HG02840 (cell line): ENCODE data around the gene RASSF6.
A peak's percentile ranks its signal among the peaks of the same experiment; 100 is the strongest.
"Not testable (repeated sequence)": the region's sequence is repeated elsewhere in the genome, so short reads cannot be mapped to it uniquely, and the experiment has no call there.

Experiments used
- ATAC-seq: cut with Tn5 transposase; IDR thresholded peaks from one replicate; pipeline ENCODE4 v1.9.1; 2021; ENCODE audit warnings: mild to moderate bottlenecking, moderate library complexity, moderate number of reproducible peaks; ENCODE audit not compliant: unreplicated experiment, low FRiP score

Gene RASSF6, protein sequence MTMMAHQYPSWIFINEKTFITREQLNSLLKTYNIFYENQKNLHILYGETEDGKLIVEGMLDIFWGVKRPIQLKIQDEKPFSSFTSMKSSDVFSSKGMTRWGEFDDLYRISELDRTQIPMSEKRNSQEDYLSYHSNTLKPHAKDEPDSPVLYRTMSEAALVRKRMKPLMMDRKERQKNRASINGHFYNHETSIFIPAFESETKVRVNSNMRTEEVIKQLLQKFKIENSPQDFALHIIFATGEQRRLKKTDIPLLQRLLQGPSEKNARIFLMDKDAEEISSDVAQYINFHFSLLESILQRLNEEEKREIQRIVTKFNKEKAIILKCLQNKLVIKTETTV

DNA sequence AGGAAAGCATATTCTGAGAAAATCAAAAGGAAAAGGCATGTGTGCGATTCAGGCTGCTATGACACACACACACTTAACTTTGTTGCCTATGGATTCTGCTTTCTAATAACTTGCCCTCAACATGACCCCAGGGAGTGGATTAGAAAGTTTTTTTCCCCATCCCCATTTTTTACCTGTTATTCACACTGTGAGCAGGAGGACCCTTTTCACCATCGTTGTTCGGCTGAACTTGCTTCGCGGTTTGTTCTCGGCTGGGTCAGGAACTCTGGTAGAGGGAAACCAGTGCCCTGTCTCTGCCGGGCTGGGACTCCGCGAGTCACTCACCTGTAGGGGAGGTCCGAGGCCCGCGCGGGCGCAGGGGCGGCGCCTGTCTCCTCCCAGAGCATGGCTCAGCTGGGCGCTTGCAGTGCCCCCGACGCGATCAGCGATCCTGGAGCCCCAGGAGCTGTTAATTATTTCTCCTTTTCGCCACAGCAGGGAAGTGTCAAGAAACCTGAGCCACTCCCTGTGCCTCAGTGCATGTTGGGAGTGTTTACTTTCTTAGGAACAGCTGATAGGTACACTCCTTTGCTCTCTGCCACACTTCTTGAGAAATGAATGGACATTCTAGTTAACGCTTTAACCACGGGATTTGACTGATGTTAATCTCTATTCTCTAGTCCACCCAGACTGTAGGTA, at the start of gene RASSF6:
TSS of gene RASSF6 (minus strand) at position 322 of the 678 bp plus-strand sequence. CDS start 8,641 bp downstream, outside the sequence.
- ATAC-seq, result peak; percentile 90

DNA sequence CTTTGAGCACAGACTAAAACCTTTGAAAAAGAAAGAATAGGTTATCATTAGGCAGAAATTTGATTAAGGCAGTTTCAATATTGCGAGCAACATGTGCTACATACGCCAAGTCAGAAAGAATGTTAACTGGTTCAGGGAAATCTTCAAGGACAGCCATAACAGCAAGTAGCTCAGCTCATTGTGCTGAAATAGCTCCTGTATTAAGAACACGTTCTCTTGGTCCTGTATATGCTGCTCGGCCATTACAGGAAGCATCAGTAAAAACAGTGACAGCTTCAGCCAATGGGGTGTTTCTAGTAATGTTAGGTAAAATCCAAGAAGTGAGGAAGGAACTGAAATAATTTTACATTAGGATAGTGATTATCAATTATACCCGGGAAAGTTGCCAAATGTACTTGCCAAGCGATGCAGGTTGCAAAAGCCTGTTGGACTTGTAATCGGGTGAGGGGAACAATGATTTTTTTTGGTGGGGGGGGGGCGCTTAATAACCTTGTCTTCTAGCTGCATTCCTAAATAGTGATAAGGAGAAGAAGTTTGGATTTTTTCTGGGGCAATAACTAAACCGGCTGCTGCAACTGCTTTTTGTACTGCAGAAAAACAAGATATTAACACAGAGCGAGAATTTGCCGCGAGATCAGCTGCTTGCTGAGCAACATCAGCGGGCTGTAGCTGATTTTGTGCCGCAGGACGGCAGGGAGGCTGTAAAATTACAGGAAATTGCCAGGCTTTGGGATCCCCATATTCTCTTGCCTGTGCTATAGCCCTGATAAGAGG, 49.4 kb upstream of the RASSF6 start:
- ATAC-seq, result no peak

DNA sequence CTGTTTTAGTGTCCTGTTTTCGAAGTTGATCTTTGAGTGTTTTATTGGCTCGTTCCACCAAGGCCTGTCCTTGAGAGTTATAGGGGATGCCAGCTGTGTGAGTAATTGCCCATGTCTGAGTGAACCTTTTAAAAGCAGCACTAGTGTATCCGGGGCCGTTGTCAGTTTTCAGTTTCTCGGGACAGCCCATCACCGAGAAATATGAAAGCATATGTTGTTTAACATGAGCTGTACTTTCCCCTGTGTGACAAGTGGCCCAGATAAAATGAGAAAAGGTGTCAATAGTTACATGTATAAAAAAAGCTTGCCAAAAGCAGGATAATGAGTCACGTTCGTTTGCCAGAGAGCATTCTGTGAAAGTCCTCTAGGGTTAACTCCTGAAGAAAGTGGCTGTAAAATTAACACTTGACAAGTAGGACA, 48.6 kb upstream of the RASSF6 start:
- ATAC-seq, result no peak

DNA sequence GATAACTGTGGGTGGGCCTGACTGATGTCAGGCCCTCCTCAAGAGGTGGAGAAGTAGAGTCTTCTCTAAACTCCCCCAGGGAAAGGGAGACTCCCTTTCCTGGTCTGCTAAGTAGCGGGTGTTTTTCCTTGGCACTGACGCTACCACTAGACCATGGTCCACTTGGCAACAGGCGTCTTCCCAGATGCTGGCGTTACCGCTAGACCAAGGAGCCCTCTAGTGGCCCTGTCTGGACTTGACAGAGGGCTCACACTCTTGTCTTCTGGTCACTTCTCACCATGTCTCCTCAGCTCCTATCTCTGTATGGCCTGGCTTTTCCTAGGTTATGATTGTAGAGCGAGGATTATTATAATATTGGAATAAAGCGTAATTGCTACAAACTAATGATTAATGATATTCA, 45.7 kb upstream of the RASSF6 start:
- not testable (repeated sequence) for ATAC-seq

DNA sequence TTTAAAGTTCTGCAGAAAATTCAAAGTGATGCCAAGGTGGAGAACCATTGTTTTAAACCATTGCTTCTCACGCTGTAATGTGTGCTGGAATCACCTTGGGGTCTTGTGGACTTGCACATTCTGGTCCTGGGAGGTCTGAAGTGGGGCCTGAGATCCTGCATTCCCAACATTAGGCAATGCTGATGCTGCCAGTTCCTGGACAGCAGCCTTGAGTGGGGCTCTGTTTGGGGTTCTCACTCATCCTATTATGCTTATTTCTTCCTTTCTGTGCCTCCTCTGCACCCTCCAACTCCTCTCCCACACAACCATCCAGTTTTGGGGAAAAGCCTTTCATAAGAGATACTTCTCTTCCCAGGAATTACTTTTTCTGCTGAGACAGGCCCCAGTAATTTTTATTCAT, 44.2 kb upstream of the RASSF6 start:
- ATAC-seq, result no peak

DNA sequence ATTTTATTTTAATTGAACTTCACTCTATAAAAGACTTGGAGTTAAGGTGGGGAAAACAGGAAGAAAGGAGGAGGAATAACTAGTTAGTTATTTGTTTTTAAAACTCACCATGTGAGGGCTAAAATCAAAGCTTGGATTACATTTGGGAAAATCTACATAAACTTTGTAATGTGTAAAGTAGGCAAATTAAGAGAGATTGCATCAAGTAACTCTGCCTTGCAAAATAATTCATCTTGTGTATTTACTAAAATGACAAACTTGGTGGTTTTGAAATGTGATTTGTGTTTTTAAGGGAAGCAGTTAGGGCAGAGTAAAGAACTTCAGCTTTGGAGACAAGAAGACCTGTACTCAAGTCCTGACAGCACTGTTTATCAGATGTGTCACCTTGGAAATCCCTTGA, 43.3 kb upstream of the RASSF6 start:
- no peak for ATAC-seq

DNA sequence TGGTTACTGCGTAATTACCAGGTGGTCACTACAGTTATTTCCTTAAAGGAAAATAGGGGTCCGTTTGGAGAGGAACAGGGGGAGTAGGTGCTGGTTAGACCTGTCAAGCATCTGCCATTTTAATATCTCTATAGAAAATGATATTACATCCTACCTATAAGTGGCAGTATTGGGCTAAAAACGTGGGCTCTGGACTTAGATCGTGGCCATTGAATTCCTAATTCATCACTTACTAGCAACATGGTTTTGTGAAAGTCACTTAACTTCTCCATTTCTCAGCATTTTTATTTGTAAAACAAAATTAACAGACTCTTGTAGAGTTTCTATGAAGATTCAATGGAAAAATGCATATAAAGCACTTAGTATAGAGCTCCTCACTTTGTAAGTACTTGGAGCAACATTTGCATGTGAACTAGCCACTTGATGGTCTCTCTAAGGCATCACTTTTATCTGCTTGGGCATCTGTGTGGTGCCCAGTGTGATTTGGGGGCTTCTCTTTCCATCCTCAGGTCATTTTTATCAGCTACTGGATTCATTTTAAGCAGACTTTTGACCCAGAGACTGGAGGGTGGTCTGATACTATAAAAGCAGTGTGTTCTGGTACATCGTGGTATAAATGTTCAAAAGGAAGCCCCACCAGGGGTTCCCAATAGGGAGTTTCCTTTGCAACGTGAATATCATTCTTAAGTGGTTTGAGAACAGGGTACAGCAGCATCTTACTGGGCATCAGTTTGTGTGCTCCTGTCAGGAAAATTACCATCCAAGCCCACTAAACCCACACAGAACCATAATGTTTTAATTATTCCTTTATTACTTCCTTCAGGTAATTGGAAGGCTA, 42.7 kb upstream of the RASSF6 start:
- no peak for ATAC-seq

DNA sequence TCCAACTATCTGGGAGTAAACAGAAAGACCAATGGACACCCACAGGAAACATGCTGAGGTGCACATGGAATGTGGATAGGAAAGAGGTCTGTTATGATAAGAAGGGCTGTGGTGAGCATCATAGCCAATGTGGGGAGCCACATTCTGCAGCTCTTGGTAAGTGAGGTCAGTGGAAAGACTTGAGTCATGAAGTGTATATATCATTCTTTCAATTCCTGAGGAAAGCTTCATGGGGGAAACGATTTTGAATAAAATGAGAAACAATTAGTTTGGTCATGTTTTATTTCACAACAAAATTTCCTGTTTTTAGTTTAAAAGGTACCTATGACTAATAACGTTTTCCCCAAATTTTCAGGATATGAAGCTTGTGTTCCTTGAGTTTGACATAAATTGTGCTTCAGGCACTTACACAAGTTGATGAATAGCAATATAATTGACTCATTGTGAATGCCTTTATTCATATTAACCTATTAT, 41.4 kb upstream of the RASSF6 start:
- ATAC-seq, result no peak

DNA sequence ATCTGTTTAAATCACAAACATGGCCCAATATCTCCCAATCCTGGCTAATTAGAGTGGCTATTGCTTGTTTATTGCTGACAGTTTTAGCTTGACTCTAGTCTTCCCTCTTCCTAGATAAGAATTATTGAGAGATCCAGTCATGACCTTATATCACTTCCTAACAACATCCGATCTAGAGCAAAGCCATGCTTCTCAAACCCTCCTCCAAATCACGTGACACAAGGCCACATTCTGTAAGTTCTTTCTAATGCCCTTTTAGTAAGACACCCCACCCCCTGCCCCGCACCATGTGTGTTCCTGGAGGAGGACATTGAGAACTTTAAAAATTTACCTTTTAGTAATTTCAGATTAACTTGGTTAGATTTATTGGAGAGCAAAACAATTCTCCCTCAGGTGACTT, 40.6 kb upstream of the RASSF6 start:
- no peak for ATAC-seq

DNA sequence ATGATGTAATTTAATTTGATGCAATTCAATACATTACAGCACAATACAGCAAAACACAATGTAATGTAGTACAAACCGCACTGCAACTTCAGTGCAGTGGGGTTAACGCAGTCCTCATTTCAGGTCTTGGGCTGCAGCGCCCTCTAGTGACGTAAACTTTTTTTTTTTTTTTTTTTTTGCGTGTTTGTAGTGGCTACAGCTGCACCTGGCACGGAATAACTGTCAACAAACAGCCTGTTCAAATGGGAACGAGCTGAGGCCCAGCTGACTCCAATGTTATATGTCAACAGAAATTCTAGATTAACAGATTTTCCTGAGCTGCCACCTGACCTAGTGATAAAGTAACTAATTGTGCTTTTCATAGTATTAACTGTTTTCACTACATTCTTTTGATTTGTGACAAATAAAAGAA, 33.5 kb upstream of the RASSF6 start:
- peak; percentile 57 for ATAC-seq

DNA sequence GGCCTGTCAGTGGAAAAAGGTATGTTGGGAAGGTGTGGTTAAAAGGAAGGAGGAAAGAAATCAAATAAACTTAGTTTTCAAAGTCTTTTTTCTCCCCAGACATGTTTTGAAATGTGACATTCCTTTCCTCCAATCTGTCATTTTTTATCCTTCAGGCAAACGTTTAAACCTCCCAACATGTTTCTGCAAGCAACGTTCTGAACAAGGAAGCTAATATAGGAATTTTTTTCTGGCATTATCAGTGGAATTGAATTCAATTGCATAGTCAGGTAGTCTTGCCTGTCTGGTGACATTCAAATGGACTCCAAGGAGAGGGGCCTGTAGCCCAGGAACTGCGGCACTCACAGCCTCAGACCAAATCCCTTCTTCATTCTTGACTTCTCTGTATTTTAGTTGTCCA, 30.0 kb upstream of the RASSF6 start:
- no peak for ATAC-seq

DNA sequence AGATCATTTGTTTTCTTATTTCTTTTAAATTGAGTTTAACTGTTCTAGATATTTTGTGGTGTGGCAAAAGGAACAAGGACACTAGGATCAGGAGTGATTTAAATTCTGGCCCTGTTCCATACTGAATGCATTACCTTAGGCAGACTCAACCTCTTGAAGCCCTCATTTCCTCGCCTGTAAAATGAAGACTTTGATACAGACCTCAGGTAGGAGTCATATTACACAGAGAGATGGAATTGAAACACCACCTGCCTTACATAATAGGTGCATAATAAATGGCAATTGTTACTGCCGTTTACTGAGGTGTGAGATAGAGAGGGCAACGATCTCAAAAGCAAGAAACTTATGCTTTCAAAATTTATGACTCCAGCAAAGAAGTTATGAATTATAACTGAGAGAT, 28.2 kb upstream of the RASSF6 start:
- ATAC-seq, result no peak

DNA sequence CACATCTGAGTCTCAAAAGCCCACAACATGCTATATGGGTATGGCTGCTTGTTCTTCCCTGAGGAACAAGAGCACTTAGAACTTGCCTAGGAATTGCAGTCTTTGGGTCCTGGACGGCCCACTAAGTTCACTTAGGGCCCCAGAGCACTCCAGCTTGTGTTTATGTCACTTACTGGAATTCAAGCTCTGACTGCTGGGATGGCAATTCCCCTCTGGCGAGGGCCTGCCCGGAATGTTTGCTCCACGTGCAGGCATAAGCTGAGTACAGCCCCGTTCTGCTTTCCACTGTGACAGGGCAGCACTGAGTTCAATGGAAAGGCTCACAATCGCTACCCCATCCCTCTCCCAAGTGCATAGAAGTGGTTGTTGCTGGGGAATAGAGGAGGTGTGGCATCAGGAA, 25.9 kb upstream of the RASSF6 start:
- ATAC-seq, result no peak

DNA sequence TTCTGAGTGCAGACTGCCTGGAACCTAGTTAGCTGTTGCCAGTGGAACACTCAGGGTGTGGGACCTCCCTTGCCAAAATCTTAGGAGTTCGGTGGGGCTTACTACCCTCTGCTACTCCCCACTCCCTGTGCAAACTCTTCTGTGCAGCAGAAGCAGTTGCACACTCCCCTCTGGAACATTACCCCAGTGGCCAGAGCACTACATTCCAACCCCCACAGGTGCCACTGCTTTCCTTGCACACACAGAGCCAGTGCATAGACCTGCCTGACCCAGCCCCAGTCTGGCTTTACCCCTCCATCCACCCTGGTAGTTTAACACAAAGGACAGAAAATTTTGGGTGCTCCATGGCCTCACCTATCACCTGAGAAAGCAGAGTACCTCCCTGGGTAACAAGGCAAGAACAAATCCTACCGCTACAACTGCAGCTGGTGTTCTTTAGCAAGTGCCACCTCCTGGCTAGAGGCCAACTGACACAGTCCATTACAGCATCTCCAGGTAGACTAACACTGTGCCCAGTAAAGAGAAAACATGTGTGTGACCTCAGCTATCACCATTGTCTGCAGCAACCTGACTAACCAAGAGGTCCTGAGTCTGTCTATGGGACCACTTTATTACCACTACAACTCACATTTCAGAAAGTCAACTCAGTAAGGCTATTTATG, 11.5 kb upstream of the RASSF6 start:
- ATAC-seq, result no peak

DNA sequence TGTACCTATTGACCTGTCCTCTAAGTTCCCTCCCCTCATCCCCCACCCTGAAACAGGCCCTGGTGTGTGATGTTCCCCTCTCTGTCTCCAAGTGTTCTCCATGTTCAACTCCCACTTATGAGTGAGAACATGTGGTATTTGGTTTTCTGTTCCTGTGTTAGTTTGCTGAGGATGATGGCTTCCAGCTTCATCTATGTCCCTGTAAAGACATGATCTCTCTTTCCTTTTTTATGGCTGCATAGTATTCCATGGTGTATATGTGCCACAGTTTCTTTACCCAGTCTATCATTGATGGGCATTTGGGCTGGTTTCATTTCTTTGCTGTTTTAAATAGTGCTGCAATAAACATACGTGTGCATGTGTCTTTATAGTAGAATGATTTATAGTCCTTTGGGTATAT, 8.6 kb upstream of the RASSF6 start:
- not testable (repeated sequence) for ATAC-seq

DNA sequence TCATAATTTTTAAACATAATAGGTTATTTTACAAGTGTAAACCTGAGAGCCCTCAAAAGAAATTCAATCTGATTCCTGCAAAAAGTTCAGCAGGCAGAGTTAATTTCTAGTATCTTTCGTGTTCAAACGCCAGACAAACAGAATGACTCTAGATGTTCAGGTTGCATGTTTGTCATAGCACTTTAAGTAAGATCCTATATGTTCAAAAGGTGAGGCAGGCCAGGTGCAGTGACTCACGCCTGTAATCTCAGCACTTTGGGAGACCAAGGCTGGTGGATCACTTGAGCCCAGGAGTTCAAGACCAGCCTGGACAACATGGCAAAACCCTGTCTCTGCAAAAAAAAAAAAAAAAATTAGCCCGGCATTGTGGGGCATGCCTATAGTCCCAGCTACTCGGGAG, 1.1 kb upstream of the RASSF6 start:
- no peak for ATAC-seq

DNA sequence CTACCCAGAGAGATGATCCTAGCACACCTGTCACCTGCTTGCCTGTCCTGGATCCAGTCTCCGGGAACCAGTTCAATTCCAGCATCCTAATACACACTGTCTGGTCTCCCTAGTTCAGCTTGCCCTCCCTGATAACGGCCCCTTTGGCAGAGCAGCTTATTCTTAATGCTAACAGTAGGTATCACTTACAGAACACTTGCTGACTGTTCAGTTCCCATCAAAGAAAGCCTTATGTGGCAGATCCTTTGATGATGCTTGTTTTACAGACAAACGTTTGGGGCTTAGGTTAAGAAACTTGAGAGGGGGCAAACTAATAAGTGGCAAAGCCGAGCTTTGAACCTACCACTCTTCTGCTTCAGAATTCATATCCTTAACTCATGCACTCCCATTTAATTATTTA, 890 bp downstream of the RASSF6 start:
- ATAC-seq, result no peak

DNA sequence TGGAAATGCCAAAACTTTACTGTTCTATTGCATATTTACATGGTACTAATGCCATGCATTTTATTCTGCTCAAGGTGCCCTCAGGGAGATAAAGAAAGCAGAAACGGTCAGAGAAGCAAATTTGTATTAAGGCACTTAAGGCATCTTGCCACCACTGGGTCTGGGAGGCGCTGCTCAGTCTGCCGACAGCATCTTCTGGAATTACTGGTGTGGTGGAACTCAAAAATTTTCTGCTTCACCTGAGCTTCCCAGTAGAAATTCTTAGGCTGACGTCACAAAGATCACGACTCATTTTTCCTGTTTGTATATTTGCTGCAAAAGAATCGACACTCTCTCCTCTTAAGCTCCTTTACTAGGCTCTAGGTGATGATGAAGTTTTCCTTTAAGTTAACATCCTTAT, 3.0 kb downstream of the RASSF6 start:
- ATAC-seq, result no peak

DNA sequence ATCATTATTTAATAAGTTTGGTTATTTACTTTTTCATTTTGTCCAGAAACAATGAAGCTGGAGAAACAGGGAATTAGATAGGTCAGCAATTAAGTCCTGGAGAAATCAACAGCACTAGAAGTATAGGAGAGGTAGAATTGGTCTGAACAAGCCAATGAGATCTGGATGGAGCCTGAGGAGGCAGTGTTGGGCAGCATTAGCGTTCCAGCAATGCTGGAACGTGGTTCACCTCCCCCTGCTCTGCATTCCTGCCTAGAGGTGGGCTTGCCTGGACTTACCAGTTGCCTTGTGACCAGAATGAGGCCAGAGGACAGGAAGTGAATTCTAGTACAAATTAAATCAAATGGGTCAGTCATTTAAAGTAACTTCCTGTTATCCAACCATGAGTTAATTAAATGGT, 4.6 kb downstream of the RASSF6 start:
- no peak for ATAC-seq

DNA sequence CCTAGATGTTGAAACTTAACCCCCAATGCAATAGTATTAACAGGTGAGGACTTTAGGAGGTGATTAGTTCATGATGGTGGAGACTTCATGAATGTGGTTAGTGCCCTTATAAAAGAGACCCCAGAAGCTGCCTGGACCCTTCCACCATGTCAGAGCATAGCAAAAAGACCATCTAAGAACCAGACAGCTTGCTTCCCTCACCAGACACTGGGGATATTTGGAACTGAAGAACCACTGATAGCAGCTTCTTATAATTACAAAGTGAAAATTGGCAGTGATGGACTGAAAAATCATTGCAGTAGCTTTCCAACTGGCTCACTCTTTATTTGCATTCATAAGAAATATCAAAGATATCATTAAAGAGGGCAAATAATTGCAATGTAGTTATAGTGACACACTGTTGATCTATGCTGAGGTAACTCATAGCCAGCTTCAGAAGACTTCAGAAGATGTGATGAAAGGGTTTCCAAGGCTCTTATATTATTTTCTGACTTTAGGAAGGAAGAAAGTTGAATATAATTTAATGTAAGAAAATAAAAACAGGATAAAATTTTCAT, 5.8 kb downstream of the RASSF6 start:
- ATAC-seq, result no peak
